Upper lobe of right lung (tissue), 1 donor: ENCODE results near the gene MAN1B1. TPM values are rescaled to one million over a fixed set of nuclear protein-coding genes. Genes with fewer than 3 reads are reported as not detected.

Experiments
- ATAC-seq: fragments of 200-7000 bp; cut with Tn5 transposase; one replicate; pipeline ENCODE4 v1.9.1; 2020; ENCODE audit warnings: mild to moderate bottlenecking, moderate library complexity
- DNase-seq: peaks from one replicate; pipeline ENCODE4 v3.0.0-alpha.2; 2020
- H3K27ac ChIP-seq: fragments of 200-600 bp; one replicate; pipeline ENCODE4 v1.8.0; 2022
- H3K27me3 ChIP-seq: fragments of 200-600 bp; one replicate; pipeline ENCODE4 v1.8.0; 2022; ENCODE audit warnings: mild to moderate bottlenecking
- H3K36me3 ChIP-seq: fragments of 200-600 bp; one replicate; pipeline ENCODE4 v1.8.0; 2022
- H3K4me1 ChIP-seq: fragments of 200-600 bp; one replicate; pipeline ENCODE4 v1.8.0; 2022
- H3K4me3 ChIP-seq: fragments of 200-600 bp; one replicate; pipeline ENCODE4 v1.8.0; 2022; ENCODE audit warnings: mild to moderate bottlenecking
- H3K9me3 ChIP-seq: fragments of 200-600 bp; one replicate; pipeline ENCODE4 v1.8.0; 2022
- CTCF ChIP-seq: fragments of 200-600 bp; IDR thresholded peaks from one replicate; pipeline ENCODE4 v1.8.0; 2022; ENCODE audit warnings: antibody characterized with exemption
- intact Hi-C: fragments of 100-400 bp; cut with DNase I; formaldehyde crosslinking; loops from one replicate; pipeline ENCODE4 v1.11.0; 2022
- total RNA-seq: library from RNA; stranded (reverse); fragmentation: NEBNext Ultra II Directional; extraction: Animal tissue kit (Norgen Biotek cat#: 25700); gene quantifications from one replicate; pipeline ENCODE4 v1.2.1, GENCODE V29; 2021
- donor health status: DM: no; HTN: yes; CAD: no; lungs with severe emphysema.

MAN1B1 gene
- total RNA-seq, 1 donor from 2014 or later = 39.4 TPM

- Histone ChIP-seq H3K27ac (no peak overlapping the region), H3K27me3 (no peaks in the 10 kb centered on the region), H3K9me3 (no peaks in the 10 kb centered on the region), H3K4me3 (no peak overlapping the region), H3K4me1 (peaks cover 7% of the 10 kb centered on the region), H3K36me3 (peaks cover 58% of the 10 kb centered on the region)
- DNase-seq (no peak), ATAC-seq (no peak)
- intact Hi-C loops = no loop called here
- no peak for TF ChIP-seq CTCF
These were observed 23.5 kb downstream of the MAN1B1 start for GRCh38 chr9:137110147-137110910.

GRCh38 chr9:137110911-137111787 lies 24.4 kb downstream of the MAN1B1 start:
- Histone ChIP-seq H3K27ac (no peak overlapping the region), H3K36me3 (peaks cover 50% of the 10 kb centered on the region), H3K4me1 (peaks cover 7% of the 10 kb centered on the region), H3K27me3 (no peaks in the 10 kb centered on the region), H3K4me3 (no peak overlapping the region), H3K9me3 (no peaks in the 10 kb centered on the region)
- no peak for TF ChIP-seq CTCF
- DNase-seq = no peak
- no peak for ATAC-seq
- intact Hi-C loops = no loop called here

- TF ChIP-seq CTCF = no peak
- Histone ChIP-seq H3K27me3 (no peaks in the 10 kb centered on the region), H3K4me3 (no peak overlapping the region), H3K36me3 (peaks cover 42% of the 10 kb centered on the region), H3K9me3 (no peaks in the 10 kb centered on the region), H3K27ac (no peak overlapping the region), H3K4me1 (peaks cover 7% of the 10 kb centered on the region)
- no peak for ATAC-seq
- DNase-seq = no peak
- intact Hi-C loops = no loop called here
These were observed 25.2 kb downstream of the MAN1B1 start for GRCh38 chr9:137111788-137112563.

DNA sequence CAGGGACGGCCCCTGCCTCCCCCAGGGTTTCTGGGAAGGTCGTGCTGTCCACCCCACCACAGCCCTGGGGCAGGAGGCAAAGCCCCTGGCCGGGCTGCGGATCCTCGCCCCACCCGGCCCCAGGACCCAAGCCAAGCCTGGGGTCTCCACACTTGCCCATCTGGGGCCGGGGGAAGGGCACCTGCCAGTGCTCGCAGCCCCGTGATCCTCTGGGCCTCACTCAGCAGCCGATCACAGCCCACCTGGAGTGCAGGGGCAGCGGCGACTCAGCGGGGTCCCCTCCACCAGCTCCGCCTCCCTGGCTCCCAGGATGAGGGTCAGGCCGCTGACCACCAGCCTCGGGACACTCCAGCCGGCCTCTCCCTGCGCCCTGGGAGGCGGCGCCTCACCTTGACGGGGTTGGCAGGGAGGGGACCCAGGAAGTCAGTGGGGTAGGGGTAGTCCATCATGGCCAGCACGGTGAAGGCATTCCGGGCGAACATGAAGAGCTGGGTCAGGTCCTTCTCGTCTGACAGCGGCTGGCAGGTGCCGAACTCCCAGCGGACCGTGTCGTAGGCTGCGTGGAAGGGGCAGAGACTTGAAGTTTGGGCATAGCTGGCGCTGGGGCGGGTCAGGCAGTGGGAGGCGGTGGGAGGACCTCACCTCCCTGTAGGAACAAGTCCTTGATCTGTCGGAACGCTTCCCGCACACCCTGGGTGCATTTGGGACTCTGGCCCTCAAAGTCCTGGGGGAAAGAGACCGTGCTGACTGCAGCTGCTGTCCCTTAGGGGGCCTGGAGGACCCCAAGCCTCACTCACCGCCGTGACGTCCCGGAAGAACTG lies 26.0 kb downstream of the MAN1B1 start:
- ATAC-seq (no peak), DNase-seq (peak; percentile 62)
- no peaks in the 10 kb centered on the region for H3K27me3 ChIP-seq
- H3K9me3 ChIP-seq = no peaks in the 10 kb centered on the region
- H3K27ac ChIP-seq = no peak overlapping the region
- intact Hi-C loops = no loop called here
- H3K36me3 ChIP-seq = peaks cover 34% of the 10 kb centered on the region
- peaks cover 7% of the 10 kb centered on the region for H3K4me1 ChIP-seq
- H3K4me3 ChIP-seq = no peak overlapping the region
- TF ChIP-seq CTCF = no peak
